AG08396 (cell line): ENCODE measurements around the gene TMIE.
"Not testable (repeated sequence)": the region's sequence is repeated elsewhere in the genome, so short reads cannot be mapped to it uniquely, and the experiment has no call there.

Experiments
- DNase-seq: peaks from one replicate; pipeline ENCODE4 v3.0.0; 2012; ENCODE audit warnings: low spot score, mixed read lengths

Gene TMIE

DNA sequence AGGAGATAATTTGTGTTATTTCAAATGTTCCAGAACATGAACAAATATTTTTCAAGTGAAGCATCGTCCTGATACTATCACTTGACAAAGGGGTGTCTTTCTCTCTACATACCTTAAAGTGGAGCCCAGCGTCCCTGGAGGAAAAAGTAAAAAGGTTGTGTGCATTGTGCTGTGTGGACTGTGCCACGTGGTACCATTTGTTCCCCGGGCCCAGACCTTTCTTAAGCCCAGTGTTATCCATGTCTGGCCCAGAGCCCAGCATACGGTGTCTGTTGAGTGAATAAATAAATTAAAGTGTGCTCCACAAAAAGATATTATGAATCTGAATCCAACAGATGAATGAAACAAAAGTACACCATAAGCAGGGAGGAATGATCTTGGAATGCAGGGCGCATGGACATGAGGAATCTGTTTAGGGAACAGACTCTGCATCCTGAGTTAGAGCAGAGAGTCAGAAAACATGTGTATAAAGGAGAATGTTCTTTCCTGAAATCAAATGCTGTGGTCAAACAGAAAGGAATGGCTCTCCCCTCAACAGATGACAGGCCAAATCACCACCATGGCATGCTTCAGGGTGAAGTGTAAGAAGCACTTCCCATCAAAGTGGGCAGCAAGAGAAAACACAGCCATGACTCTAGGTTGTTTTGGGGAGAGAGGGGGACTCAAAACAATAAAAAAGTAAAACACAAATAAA, 24.6 kb downstream of the TMIE start:
- DNase-seq = no peak

DNA sequence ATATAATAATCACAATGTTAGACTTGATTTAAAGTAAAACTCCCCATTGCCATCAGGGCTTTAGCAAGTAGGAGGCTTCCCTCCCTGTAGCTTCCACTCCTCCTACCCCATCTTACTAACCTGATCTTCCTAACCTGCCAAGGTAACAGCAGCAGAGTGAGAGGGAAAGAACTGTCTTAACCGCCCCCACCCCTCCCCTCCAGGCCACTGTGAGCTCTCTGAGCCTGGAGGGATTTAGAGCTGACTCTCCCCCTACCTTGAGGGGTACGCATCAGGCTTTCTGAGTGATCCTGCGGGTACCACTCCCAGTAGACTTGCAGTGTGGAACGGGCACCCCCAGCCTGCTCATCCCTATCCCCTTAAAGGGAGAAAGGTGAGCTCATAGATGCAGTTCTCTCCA, 27.8 kb downstream of the TMIE start:
- DNase-seq = no peak

- no peak for DNase-seq
Measured at GRCh38 chr3:46730819-46731218, 29.6 kb downstream of the TMIE start.

DNA sequence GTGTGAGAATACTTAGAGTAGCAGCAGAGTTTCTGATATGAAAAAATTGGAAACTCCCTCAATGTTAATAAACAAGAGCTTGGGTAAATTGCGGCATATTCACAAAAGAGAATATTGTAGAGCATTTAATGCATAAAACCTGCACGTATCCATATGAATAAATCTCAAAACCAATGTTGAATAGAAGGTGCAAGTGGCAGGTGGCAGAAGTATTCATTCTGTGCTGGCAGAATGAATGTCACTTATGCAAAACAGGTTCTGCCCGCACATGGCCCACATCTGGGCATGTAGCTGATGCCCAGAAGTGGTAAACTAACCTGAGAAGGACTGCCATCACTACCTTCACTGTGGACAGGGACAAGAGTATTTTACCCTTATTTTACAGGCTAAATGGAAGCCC, 30.6 kb downstream of the TMIE start:
- no peak for DNase-seq

- no peak for DNase-seq
Measured at GRCh38 chr3:46733026-46733800, 32.0 kb downstream of the TMIE start.

DNA sequence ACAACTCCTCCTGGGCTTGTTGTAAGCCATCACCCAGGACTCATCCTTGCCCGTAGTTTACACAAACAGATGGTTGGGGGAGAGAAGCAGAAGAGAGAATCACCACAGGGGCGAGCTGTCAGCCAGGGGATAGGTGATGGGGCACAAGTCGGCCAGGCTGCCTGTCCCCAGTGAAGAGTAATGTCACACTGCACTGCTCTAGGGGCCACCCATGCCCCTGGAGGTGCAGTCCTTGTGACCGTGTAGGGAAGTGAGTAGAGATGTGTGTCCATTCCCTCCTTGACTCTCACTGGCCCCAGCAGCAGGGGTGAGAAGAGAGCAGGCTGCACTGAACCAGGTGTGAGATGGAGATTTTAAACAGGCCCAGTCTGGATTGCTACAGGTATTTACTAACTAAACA, 33.6 kb downstream of the TMIE start:
- no peak for DNase-seq

- no peak for DNase-seq
Measured at GRCh38 chr3:46736006-46736872, 35.0 kb downstream of the TMIE start.

DNA sequence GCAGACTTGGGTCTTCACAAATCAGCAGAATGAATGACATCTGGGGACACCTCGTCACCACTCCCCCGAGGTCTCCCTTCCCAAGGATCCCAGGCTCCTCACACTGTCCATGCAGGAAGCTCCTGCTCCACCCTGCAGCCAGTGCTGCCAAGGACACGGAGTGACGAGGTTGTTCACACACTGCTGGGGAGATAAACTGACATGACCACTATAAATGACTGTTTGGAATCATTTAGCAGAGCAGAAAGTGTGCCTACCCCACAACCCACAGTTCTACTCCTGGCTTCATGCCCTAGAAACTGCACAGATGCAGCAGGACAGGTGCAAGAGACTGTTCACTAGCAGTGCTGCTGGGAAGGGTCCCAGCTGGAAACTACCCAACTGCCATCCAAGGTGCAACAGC, 36.1 kb downstream of the TMIE start:
- no peak for DNase-seq

- not testable (repeated sequence) for DNase-seq
Measured at GRCh38 chr3:46739565-46739964, 38.4 kb downstream of the TMIE start.

DNA sequence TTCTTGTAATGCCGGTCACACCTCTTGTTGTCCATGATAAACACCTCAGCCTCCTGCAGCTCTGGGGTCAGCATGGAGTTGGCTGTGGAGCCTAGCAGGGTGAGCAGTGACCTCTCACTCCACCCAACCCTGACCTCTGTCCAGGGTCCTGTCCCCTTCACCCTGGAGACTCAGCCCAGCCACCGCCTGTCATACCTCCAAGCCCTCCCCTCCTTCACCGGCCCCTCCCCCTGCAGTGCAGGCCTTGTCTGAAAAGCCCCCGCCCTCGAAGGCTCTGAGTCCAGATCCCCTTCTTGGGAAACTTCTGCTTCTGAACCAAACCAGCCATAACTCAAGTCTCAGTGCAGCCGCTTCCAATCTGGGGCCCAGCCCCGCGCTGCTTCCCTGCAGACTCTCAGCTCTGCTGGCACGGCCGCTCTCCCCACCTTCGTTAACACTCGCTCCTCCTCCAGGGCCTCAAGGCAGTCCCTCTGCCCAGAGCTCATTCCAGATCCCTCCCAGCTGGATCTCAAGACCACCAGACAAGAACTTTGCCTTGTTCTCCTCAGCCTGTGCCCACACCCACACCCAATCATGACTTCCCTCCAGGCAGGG, 41.9 kb downstream of the TMIE start:
- no peak for DNase-seq

DNA sequence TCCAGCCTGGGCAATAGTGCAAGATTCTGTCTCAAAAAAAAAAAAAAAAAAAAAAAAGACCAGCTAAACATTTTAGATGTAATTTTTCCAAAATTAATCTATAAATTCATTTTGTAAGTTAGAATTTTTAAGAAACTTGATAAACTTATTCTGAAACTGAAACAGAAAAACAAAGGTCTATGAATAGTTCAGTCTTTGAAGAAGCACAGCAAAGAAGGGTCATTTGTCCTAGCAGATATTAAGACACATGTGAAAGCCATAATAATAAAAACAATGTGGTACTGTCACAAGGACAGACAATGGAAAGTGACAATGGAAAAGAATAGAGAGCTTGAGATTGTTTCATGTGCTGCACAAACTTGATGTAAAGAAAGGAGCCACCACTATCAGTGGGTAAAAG, 45.5 kb downstream of the TMIE start:
- no peak for DNase-seq

DNA sequence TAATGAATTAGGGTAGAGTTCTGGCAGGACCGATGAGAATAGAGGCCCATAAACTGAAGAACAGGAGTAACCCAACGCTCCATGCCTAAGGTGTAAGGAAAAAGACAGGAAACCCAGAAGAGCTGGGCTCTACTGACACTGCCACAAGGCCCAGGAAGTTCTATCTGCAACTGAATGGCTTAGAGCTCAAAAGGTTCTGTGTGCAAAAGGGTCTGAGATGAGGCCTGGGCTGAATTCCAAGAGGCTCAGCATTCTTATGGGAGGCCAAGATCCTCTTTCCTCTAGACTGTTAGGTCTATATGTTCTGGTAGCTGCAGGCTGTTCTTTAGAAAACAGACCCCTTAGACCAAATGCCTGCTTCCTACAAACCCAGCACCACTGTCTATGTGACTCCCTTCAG, 47.0 kb downstream of the TMIE start:
- DNase-seq = no peak

DNA sequence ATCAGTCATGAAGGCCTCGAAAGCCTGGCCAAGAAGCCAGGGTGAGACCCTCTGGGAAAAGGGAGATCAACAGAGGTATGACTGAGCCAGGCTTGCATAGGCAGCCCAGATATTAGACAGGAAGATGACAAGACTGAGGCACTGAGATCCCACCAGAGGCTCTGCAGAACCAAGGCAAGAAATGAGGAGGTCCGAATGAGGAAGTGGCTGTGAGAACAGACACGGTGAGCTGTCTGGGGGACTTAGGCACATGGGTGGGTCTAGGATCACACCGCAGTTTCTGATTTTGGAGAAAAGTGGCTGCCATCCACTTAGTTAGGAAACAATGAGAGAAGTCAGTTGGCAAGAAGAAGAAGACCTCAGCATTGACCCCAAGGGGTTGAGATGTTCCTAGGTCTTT, 47.9 kb downstream of the TMIE start:
- DNase-seq = no peak

DNA sequence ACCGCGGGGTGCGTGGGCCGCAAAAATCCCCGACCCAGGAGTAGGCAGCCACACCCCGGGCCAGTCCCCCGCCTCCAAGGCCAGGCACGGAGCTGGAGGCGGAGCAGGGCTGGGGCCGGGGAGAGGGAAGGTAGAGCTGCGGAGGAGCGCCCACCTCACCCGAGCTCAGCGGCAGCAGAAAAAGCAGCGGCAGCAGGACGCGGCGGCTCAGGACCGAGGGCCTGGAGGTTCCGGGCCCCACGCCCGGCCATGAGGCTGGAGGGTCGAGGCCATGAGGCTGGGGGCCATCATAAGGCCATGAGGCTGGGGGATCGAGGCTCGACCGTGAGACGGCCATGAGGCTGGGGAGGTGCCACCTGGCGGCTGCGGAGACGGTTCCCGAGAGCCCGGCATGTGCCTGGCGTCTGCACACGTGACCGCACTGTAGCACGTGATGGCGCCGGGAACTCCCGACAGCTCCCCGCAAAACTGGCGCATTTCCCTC, 49.4 kb downstream of the TMIE start:
- no peak for DNase-seq

- not testable (repeated sequence) for DNase-seq
Measured at GRCh38 chr3:46753127-46753526, 51.9 kb downstream of the TMIE start.

- no peak for DNase-seq
Measured at GRCh38 chr3:46755646-46756045, 54.5 kb downstream of the TMIE start.

DNA sequence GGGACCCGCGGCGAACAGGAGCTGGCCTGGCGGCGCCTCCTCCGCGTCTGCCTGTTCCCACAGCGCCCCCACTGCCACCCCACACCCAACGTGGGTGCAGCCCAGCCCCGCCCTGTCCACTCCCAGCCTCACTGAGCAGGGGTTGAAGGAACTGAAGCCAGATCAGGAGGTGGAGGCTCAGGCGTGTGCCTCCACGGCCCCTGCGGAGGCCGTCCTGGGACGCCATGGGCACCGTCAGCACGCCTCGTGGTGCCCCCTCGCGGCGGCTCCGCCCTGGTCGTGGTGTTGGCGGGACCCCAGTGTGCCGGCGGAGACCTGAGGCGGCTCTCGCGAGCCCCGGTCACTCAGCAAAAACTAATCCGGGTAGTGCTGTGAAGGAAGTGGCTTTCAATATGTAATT, 55.5 kb downstream of the TMIE start:
- no peak for DNase-seq

DNA sequence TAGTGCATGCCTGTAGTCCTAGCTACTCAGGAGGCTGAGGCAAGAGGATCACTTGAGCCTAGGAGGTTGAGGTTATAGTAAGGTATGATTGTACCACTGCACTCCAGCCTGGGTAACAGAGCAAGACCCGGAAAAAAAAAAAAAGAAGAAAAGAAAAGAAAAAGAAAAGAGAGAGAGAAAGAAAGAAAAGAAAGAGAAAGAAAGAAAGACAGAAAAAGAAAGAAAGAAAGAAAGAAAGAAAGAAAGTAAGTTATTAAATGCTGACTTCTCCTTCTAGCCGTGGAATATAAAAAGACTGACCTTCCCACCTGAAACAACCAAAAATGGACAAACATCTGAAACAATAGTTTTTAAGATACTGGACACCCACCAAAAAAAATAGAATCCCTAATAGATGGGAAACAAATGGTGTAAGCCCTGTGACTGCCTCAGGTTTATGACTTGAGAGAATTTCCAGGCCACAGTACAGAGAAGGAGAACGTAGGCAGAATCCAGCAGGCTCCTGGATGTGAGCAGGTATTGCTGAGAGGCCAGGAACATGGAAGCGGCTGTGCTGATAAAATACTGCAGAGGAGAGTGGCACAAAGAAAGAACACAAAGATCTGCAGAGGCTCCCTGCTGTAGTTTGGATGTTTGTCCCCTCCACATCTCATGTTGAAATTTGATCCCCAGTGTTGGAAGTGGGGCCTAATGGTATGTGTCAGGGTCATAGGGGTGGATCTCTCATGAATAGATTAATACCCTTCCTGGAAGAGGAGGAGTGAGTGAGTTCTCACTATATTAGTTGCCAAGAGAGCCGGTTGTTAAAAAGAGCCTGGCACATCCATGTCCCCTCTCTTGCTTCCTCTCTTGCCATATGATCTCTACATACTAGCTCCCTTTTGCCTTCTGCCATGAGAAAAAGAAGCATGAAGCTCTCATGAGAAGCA, 58.3 kb downstream of the TMIE start:
- no peak for DNase-seq
